Pancreas (tissue), 10 donors: Measurements from ENCODE around the gene RADX. TPM values are rescaled to one million over a fixed set of nuclear protein-coding genes. Genes with fewer than 3 reads are reported as not detected.

ENCODE experiments used
- ATAC-seq, 4 donors: fragments of 200-7000 bp; cut with Tn5 transposase; one replicate each; pipeline versions ENCODE4 v1.8.0 to v1.9.1; 2020; ENCODE audit warnings: mild to moderate bottlenecking in 4 of 4, moderate library complexity in 4 of 4
- DNase-seq, 6 donors: peaks; one replicate each; pipeline ENCODE4 v3.0.0-alpha.2; 2020
- FAIRE-seq: peaks from 2 replicates; lab custom pipeline; 2012; peaks lifted over from hg19 to GRCh38; lab: Jason Lieb, UNC
- H3K27ac ChIP-seq, 4 donors: fragments of 200-600 bp; sonication (generic); 1 replicate in 3 of 4; 2 replicates in 1 of 4; pipeline versions ENCODE4 v1.5.0 to v1.8.0; 2020
- H3K27me3 ChIP-seq, 4 donors: fragments of 200-600 bp; one replicate each; pipeline ENCODE4 v1.8.0; 2021
- H3K36me3 ChIP-seq, 3 donors: fragments of 200-600 bp; sonication (generic) in 1 of 3; one replicate each; pipeline versions ENCODE4 v1.5.0 to v1.8.0; 2020 to 2021
- H3K4me1 ChIP-seq, 3 donors: fragments of 200-600 bp; one replicate each; pipeline ENCODE4 v1.8.0; 2021
- H3K4me3 ChIP-seq, 4 donors: fragments of 200-600 bp; sonication (generic) in 2 of 4; one replicate each; pipeline versions ENCODE4 v1.5.0 to v1.8.0; 2020 to 2021
- H3K9me3 ChIP-seq, 4 donors: fragments of 200-600 bp; one replicate each; pipeline ENCODE4 v1.8.0; 2021
- WGBS, 2 donors: extraction: QIAGEN DNeasy Blood & Tissue Kit; methylation state at CpG; one replicate each; pipeline ENCODE4 v1.1.7; 2013; 5-methylcytosine and 5-hydroxymethylcytosine counted together
- intact Hi-C, 3 donors: fragments of 100-400 bp; cut with DNase I; formaldehyde crosslinking; loops; one replicate each; pipeline versions ENCODE4 v1.11.1 to v1.14.2; 2022
- polyA plus RNA-seq, 2 donors: library from polyadenylated mRNA; stranded (reverse); fragments of 200-250 nt; gene quantifications; one replicate each; pipeline ENCODE4 v1.2.3, GENCODE V29; 2013
- total RNA-seq, 6 donors: library from RNA; stranded (reverse); fragmentation: NEBNext Ultra II Directional in 4 of 6; extraction: Animal tissue kit (Norgen Biotek cat#: 25700) in 4 of 6; gene quantifications; one replicate each; pipeline versions ENCODE4 v1.2.1 to v1.2.4, GENCODE V29; 2021 to 2023
- TF ChIP-seq, protein P1 (sequence below), 4 donors: fragments of 200-600 bp; sonication (generic) in 3 of 4; IDR thresholded peaks; one replicate each; pipeline versions ENCODE4 v1.5.0 to v1.8.0; 2021; ENCODE audit warnings: antibody characterized with exemption in 4 of 4
- donor health status: healthy with polysubstance abuse.
- donor health status: DM: no; HTN: no; CAD: no; lungs with moderate emphysema.
- donor health status: DM: no; HTN: no; CAD: no.
- donor health status: control.
- donor health status: control.
- donor health status: Bipolar disorder and iron deficiency.
- donor health status: DM: yes; HTN: yes; CAD: no.
- donor health status: DM: no; HTN: no; CAD: no.
- donor health status: DM: no; HTN: no; CAD: no.
- donor health status: DM: yes; HTN: yes; CAD: no.

Gene RADX
- total and polyA plus RNA-seq, 8 donors, result 0.74 to 21.4 (median 2.0) TPM

DNA sequence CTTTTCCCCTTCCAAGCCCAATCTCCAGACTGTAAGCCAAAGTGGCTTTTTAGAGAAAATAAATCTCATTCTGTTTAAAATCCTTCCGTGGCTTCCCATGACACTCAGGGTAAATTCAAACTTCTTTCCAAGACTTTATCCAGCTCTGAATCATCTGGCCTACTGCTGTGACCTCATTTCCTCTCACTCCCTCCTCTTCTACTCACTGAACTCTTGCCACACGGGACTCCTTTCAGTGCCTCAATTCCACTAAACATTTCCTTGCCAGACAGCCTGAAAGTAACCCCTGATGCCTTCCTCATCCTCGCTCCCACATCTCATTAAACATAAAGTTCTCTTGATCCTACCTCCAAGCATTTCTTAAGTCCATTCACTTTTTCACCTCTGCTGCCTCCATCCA, 86.9 kb downstream of the RADX start:
- Histone ChIP-seq H3K27me3 (peaks cover 0 to 18% (median 0%) of the 10 kb centered on the region in 4 donors), H3K9me3 (no peaks in the 10 kb centered on the region), H3K4me1 (no peaks in the 10 kb centered on the region), H3K27ac (no peak overlapping the region), H3K36me3 (no peaks in the 10 kb centered on the region), H3K4me3 (no peak overlapping the region)
- no peak for FAIRE-seq
- 77 to 80% methylated on average over 3 of the region's 3 CpGs for WGBS, 2 donors
- TF ChIP-seq, protein P1, sequence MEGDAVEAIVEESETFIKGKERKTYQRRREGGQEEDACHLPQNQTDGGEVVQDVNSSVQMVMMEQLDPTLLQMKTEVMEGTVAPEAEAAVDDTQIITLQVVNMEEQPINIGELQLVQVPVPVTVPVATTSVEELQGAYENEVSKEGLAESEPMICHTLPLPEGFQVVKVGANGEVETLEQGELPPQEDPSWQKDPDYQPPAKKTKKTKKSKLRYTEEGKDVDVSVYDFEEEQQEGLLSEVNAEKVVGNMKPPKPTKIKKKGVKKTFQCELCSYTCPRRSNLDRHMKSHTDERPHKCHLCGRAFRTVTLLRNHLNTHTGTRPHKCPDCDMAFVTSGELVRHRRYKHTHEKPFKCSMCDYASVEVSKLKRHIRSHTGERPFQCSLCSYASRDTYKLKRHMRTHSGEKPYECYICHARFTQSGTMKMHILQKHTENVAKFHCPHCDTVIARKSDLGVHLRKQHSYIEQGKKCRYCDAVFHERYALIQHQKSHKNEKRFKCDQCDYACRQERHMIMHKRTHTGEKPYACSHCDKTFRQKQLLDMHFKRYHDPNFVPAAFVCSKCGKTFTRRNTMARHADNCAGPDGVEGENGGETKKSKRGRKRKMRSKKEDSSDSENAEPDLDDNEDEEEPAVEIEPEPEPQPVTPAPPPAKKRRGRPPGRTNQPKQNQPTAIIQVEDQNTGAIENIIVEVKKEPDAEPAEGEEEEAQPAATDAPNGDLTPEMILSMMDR (IDR thresholded peaks at IDR 0.05), result no peak
- ATAC-seq, result no peak
- intact Hi-C loops, result no loop called here
- no peak for DNase-seq

DNA sequence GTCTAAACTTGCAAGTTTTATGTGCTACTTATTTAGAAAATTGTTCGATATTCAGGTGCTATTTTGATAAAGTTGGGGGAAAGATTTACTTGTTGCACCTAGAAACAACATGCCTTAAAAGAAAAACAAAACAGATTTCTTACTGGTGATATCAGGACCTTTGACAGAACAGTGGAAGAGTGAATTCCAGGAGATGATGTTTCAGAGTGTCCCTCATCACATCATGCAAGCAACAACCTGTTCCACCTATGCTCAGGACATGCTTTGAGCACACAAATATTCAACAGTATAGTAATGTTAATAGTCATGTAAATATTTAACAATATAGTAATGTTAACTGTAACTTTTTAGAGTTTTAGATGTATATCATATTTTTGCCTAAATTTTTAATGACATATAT, 90.9 kb downstream of the RADX start:
- no peak for ATAC-seq
- Histone ChIP-seq H3K9me3 (no peaks in the 10 kb centered on the region), H3K27ac (no peak overlapping the region), H3K36me3 (no peaks in the 10 kb centered on the region), H3K4me1 (no peaks in the 10 kb centered on the region), H3K27me3 (peaks cover 0 to 18% (median 0%) of the 10 kb centered on the region in 4 donors), H3K4me3 (no peak overlapping the region)
- no peak for FAIRE-seq
- TF ChIP-seq, protein P1 (IDR thresholded peaks at IDR 0.05), result no peak
- intact Hi-C loops, result no loop called here
- 74 to 94% methylated on average over 1 of the region's 1 CpG for WGBS, 2 donors
- no peak for DNase-seq

DNA sequence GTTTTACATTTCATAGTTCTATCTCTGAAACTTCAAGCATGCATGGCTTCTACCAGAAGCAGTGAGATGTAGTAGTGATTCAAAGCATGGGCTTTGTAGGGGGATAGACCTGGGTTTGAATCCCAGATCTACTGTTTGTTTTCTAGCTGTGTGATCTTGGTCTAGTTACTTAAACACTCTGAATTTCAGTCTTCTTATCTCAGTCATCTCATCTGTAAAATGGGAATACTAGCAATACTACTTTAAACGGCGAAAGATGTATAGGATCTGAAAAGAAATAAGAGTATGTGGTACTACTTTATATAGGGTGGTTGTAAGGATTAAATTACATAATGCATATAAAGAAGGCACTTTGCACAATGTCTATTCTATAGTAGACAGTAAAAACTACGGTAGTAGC, 94.7 kb downstream of the RADX start:
- no peak for FAIRE-seq
- intact Hi-C loops, result no loop called here

DNA sequence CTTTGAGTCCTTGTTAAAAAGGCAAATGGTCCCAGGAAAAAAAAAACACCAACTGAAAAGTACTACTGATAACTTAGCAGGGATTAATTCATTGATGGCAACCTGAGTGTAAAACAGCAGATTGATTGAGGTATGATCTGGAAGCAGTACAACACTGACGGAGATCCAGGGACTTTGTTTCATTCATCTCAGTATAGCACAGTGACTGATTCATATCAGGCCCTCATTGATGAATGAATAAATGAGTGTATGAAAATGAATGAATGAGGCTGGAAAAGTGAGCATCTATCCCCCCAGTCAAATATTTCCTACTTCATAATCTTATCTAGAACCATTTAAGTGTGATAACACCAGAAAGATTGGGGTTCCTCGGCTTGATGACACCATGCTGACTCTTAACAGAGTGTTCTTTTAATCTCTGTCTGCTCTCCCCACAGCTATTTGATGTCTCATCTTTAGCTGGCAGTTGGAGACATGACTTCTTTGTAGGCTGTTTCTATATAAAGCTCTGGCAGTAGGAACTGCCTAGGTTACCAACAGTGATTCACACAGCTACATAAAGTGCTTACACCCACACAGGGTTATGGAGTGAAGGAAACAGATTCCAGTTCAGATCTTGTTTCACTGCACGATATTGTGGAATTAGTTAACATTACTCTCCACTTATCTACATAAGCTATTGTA, 96.1 kb downstream of the RADX start:
- FAIRE-seq, result no peak
- Histone ChIP-seq H3K27ac (no peak overlapping the region), H3K36me3 (no peaks in the 10 kb centered on the region), H3K4me1 (no peaks in the 10 kb centered on the region), H3K27me3 (peaks cover 0 to 13% (median 2%) of the 10 kb centered on the region in 4 donors), H3K9me3 (no peaks in the 10 kb centered on the region), H3K4me3 (no peak overlapping the region)
- ATAC-seq, result peak in 2 of 4 donors; percentile 48 to 64
- no peak for DNase-seq
- intact Hi-C loops, result no loop called here
- TF ChIP-seq, protein P1 (IDR thresholded peaks at IDR 0.05), result no peak
- WGBS, 2 donors, result 43 to 65% methylated on average over 3 of the region's 3 CpGs

More for the DNA sequence above, 94.7 kb downstream of the RADX start:
- Histone ChIP-seq H3K9me3 (no peaks in the 10 kb centered on the region), H3K27me3 (peaks cover 0 to 22% (median 2%) of the 10 kb centered on the region in 4 donors), H3K4me1 (no peaks in the 10 kb centered on the region), H3K27ac (no peak overlapping the region), H3K4me3 (no peak overlapping the region), H3K36me3 (no peaks in the 10 kb centered on the region)
- ATAC-seq (no peak), DNase-seq (no peak)
- 90 to 97% methylated on average over 3 of the region's 3 CpGs for WGBS, 2 donors
- TF ChIP-seq, protein P1 (IDR thresholded peaks at IDR 0.05), result no peak

DNA sequence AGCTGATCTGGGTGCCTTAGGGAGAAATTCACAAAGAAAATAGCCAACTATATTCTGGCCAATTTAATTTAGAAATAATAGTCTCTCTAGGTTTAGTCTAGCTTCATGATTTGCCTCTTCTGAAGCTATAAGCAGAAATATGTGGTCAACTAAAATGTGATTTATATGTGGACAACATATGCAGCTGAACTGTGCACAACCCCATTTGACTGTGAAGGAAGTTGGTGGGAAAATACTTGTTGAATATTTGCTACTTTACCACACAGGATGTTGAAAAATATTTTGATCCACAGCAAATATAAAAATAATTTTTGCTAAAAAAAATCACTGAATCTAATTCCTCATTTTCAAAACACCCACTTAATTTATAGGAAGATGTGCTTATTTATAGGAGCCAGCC, 99.0 kb downstream of the RADX start:
- FAIRE-seq, result no peak
- Histone ChIP-seq H3K27ac (no peak overlapping the region), H3K4me3 (no peak overlapping the region), H3K27me3 (peaks cover 0 to 13% (median 2%) of the 10 kb centered on the region in 4 donors), H3K36me3 (no peaks in the 10 kb centered on the region), H3K4me1 (no peaks in the 10 kb centered on the region), H3K9me3 (no peaks in the 10 kb centered on the region)
- no peak for ATAC-seq
- intact Hi-C loops, result no loop called here
- DNase-seq, result no peak
- TF ChIP-seq, protein P1 (IDR thresholded peaks at IDR 0.05), result no peak
